CD14-positive monocyte (primary cell): ENCODE data around the gene SRSF4. TPM values are rescaled to one million over a fixed set of nuclear protein-coding genes. Genes with fewer than 3 reads are reported as not detected.
A peak's percentile ranks its signal among the peaks of the same experiment; 100 is the strongest.

Experiments
- DNase-seq, 3 donors: peaks; one replicate each; pipeline ENCODE4 v3.0.0-alpha.2; 2011 to 2022
- H2AFZ ChIP-seq: 2 replicates; pipeline ENCODE4 v1.6.0; 2012; ENCODE audit warnings: mild to moderate bottlenecking, low read depth, low read length, inconsistent platforms; ENCODE audit not compliant: insufficient read depth, poor library complexity, severe bottlenecking
- H3K27ac ChIP-seq, 2 donors: 1 replicate in 1 of 2; 2 replicates in 1 of 2; pipeline ENCODE4 v1.5.1; 2012 to 2013; ENCODE audit warnings: low read length in 2 of 2, control low read depth in 1 of 2, inconsistent platforms in 1 of 2, low read depth in 1 of 2, mild to moderate bottlenecking in 1 of 2
- H3K27me3 ChIP-seq, 2 donors: one replicate each; pipeline versions ENCODE4 v1.6.0 to v1.6.1; 2011 to 2013; ENCODE audit warnings: low read length in 2 of 2; ENCODE audit not compliant: control insufficient read depth in 2 of 2, insufficient read depth in 2 of 2
- H3K36me3 ChIP-seq, 2 donors: replicated peaks in 1 of 2; 1 replicate in 1 of 2; 2 replicates in 1 of 2; pipeline versions ENCODE4 v1.5.1 to v1.6.1; 2012 to 2013; ENCODE audit warnings: low read length in 2 of 2, control low read depth in 1 of 2, inconsistent platforms in 1 of 2, mild to moderate bottlenecking in 1 of 2; ENCODE audit not compliant: insufficient read depth in 2 of 2, control insufficient read depth in 1 of 2
- H3K4me1 ChIP-seq, 2 donors: 1 replicate in 1 of 2; 2 replicates in 1 of 2; pipeline versions ENCODE4 v1.5.1 to v1.6.1; 2012 to 2013; ENCODE audit warnings: low read length in 2 of 2, control low read depth in 1 of 2, inconsistent platforms in 1 of 2, mild to moderate bottlenecking in 1 of 2, moderate library complexity in 1 of 2; ENCODE audit not compliant: insufficient read depth in 2 of 2, control insufficient read depth in 1 of 2
- H3K4me2 ChIP-seq: replicated peaks from 2 replicates; pipeline ENCODE3; 2012; ENCODE audit warnings: low read length, moderate library complexity, mild to moderate bottlenecking; ENCODE audit not compliant: poor library complexity, severe bottlenecking; ENCODE audit errors: extremely low read depth
- H3K4me3 ChIP-seq, 3 experiments: fragments of 200-600 bp in 1 of 3; sonication (generic) in 1 of 3; replicated peaks in 1 of 3; 1 replicate in 2 of 3; 2 replicates in 1 of 3; pipeline ENCODE4 v1.5.1; 2011 to 2013; ENCODE audit warnings: low read length in 3 of 3, mild to moderate bottlenecking in 3 of 3, control low read depth in 2 of 3, low read depth in 2 of 3, inconsistent platforms in 1 of 3, moderate library complexity in 1 of 3
- H3K79me2 ChIP-seq: 2 replicates; pipeline ENCODE4 v1.6.0; 2012; ENCODE audit warnings: mild to moderate bottlenecking, control low read depth, inconsistent platforms, low read length, moderate library complexity; ENCODE audit not compliant: insufficient read depth
- H3K9ac ChIP-seq: 2 replicates; pipeline ENCODE4 v1.6.0; 2017; ENCODE audit warnings: low read length, mild to moderate bottlenecking; ENCODE audit not compliant: insufficient read depth, poor library complexity, severe bottlenecking
- H3K9me3 ChIP-seq, 2 donors: replicated peaks in 1 of 2; 1 replicate in 1 of 2; 2 replicates in 1 of 2; pipeline versions ENCODE4 v1.5.1 to v1.6.1; 2012 to 2013; ENCODE audit warnings: low read length in 2 of 2, control low read depth in 1 of 2; ENCODE audit not compliant: control insufficient read depth in 1 of 2, insufficient read depth in 1 of 2
- H4K20me1 ChIP-seq: 2 replicates; pipeline ENCODE4 v1.6.0; 2012; ENCODE audit warnings: mild to moderate bottlenecking, low read length, control low read depth, moderate library complexity; ENCODE audit not compliant: insufficient read depth
- H3K27ac Mint-ChIP-seq, 7 donors: one replicate each; pipeline ENCODE4 v1.8.0; 2020; ENCODE audit warnings: mild to moderate bottlenecking in 7 of 7, mixed read lengths in 7 of 7, moderate library complexity in 6 of 7, inconsistent platforms in 2 of 7
- H3K27me3 Mint-ChIP-seq, 3 donors: one replicate each; pipeline ENCODE4 v1.8.0; 2021 to 2022; ENCODE audit warnings: low read depth in 3 of 3, mild to moderate bottlenecking in 3 of 3, mixed read lengths in 3 of 3, moderate library complexity in 3 of 3, inconsistent platforms in 1 of 3
- H3K36me3 Mint-ChIP-seq, 2 donors: one replicate each; pipeline ENCODE4 v1.8.0; 2020; ENCODE audit warnings: mixed read lengths in 2 of 2, inconsistent platforms in 1 of 2, mild to moderate bottlenecking in 1 of 2
- H3K4me1 Mint-ChIP-seq: one replicate; pipeline ENCODE4 v1.8.0; 2020; ENCODE audit warnings: mild to moderate bottlenecking, mixed read lengths
- H3K4me3 Mint-ChIP-seq, 2 donors: one replicate each; pipeline ENCODE4 v1.8.0; 2020; ENCODE audit warnings: mild to moderate bottlenecking in 2 of 2, mixed read lengths in 2 of 2, moderate library complexity in 1 of 2
- H3K9me3 Mint-ChIP-seq, 7 donors: one replicate each; pipeline ENCODE4 v1.8.0; 2020 to 2022; ENCODE audit warnings: mixed read lengths in 7 of 7, mild to moderate bottlenecking in 6 of 7, moderate library complexity in 6 of 7, inconsistent platforms in 2 of 7
- CTCF ChIP-seq: fragments of 200-600 bp; IDR thresholded peaks from one replicate; pipeline ENCODE4 v1.8.0; 2022; ENCODE audit warnings: antibody characterized with exemption, mild to moderate bottlenecking
- WGBS: methylation state at CpG from one replicate; pipeline ENCODE4 v1.1.5; 2013; ENCODE audit warnings: missing lambda C conversion rate; ENCODE audit not compliant: insufficient coverage; 5-methylcytosine and 5-hydroxymethylcytosine counted together
- intact Hi-C, 2 donors: fragments of 100-400 bp; cut with micrococcal nuclease; formaldehyde crosslinking; loops; one replicate each; pipeline versions ENCODE4 v1.15.0 to v1.15.1; 2023
- polyA plus RNA-seq, 3 donors: library from polyadenylated mRNA; depleted of rRNA in 1 of 3; unstranded in 2 of 3; stranded (reverse) in 1 of 3; fragments of 300-500 nt in 2 of 3; fragments of >200 nt in 1 of 3; fragmentation: Illumina TruSeq in 2 of 3; gene quantifications; 1 replicate in 2 of 3; 2 replicates in 1 of 3; pipeline ENCODE4 v1.2.3, GENCODE V29; 2012 to 2021
- small RNA-seq: library from RNA; depleted of rRNA; stranded (forward); fragments of <200 nt; gene quantifications from one replicate; pipeline ENCODE3, GENCODE V24; 2012; ENCODE audit warnings: low read depth; ENCODE audit not compliant: insufficient read length

SRSF4 gene
- polyA plus RNA-seq, 3 donors: 38.4 to 66.8 (median 55.5) TPM

GRCh38 chr1:29099286-29099685 lies 82.4 kb downstream of the SRSF4 start:
- Histone ChIP-seq H3K4me1 (no peaks in the 10 kb centered on the region), H3K79me2 (no peaks in the 10 kb centered on the region), H3K27ac (no peak overlapping the region), H3K4me3 (no peak overlapping the region), H4K20me1 (no peaks in the 10 kb centered on the region), H2AFZ (no peak overlapping the region), H3K27me3 (no peaks in the 10 kb centered on the region), H3K4me2 (no peak overlapping the region), H3K9ac (no peak overlapping the region), H3K9me3 (no peaks in the 10 kb centered on the region), H3K36me3 (peaks cover 34 to 58% of the 10 kb centered on the region in 2 donors)
- no peak for TF ChIP-seq CTCF
- Mint-ChIP-seq H3K4me3 (no peak overlapping the region), H3K27ac (peak overlapping the region in 1 of 7 donors; percentile 37), H3K9me3 (no peaks in the 10 kb centered on the region), H3K36me3 (peaks cover 47 to 55% of the 10 kb centered on the region in 2 donors), H3K27me3 (no peaks in the 10 kb centered on the region), H3K4me1 (no peaks in the 10 kb centered on the region)
- 100% methylated on average over 2 of the region's 4 CpGs for WGBS
- intact Hi-C loops: no loop called here
- DNase-seq: no peak

Small RNA genes lying within 50 kb of the gene (small RNA-seq; reads per million reads assigned to genes)
- gene RF02271: not detected

Other genes with a start within 250 kb of the SRSF4 start
- gene TMEM200B, start 58.0 kb downstream of the SRSF4 start, polyA plus RNA-seq: not detected
- gene MECR, start 49.0 kb upstream of the SRSF4 start, polyA plus RNA-seq: 1 to 10 TPM; 6.3 to 8.5 (median 7.5) TPM
- 1 to 10 TPM in 1 of 3 donors, under 1 TPM in 1, not detected in 1; 0.42 to 1.4 TPM for gene PTPRU, start 54.6 kb upstream of the SRSF4 start, polyA plus RNA-seq